Body of pancreas (tissue), 4 donors: ENCODE data around the gene NCLN. TPM values are rescaled to one million over a fixed set of nuclear protein-coding genes. Genes with fewer than 3 reads are reported as not detected.

Experiments used
- ATAC-seq: fragments of 150-250 bp; one replicate; pipeline ENCODE4 v1.9.1; 2016
- DNase-seq, 4 donors: peaks; one replicate each; pipeline ENCODE4 v3.0.0-alpha.2; 2019
- H3K27ac ChIP-seq, 4 donors: fragments of 200-600 bp; sonication (generic); 1 replicate in 3 of 4; 2 replicates in 1 of 4; pipeline versions ENCODE4 v1.5.1 to v1.6.1; 2016 to 2019; ENCODE audit warnings: mild to moderate bottlenecking in 1 of 4, mixed read lengths in 1 of 4, moderate library complexity in 1 of 4
- H3K27me3 ChIP-seq, 2 donors: fragments of 200-600 bp; sonication (generic); one replicate each; pipeline ENCODE4 v1.6.0; 2016; ENCODE audit warnings: mild to moderate bottlenecking in 1 of 2
- H3K36me3 ChIP-seq, 2 donors: fragments of 200-600 bp; sonication (generic); replicated peaks in 1 of 2; 2 replicates each; pipeline ENCODE4 v1.5.1; 2016; ENCODE audit warnings: low read depth in 2 of 2; ENCODE audit not compliant: insufficient read depth in 1 of 2
- H3K4me1 ChIP-seq: fragments of 200-600 bp; sonication (generic); one replicate; pipeline ENCODE4 v1.6.0; 2016
- H3K4me3 ChIP-seq, 2 donors: fragments of 200-600 bp; sonication (generic); 1 replicate in 1 of 2; 2 replicates in 1 of 2; pipeline ENCODE4 v1.5.1; 2016 to 2019
- H3K9me3 ChIP-seq, 3 donors: fragments of 200-600 bp; sonication (generic); 1 replicate in 2 of 3; 2 replicates in 1 of 3; pipeline ENCODE4 v1.5.1; 2016
- POLR2A ChIP-seq, 3 donors: fragments of 450-650 bp; IDR thresholded peaks; one replicate each; pipeline ENCODE4 v1.6.1; 2016; ENCODE audit warnings: antibody characterized with exemption in 3 of 3, mild to moderate bottlenecking in 2 of 3
- WGBS, 2 donors: methylation state at CpG; one replicate each; pipeline ENCODE4 v1.1.5; 2017; 5-methylcytosine and 5-hydroxymethylcytosine counted together
- intact Hi-C: fragments of 100-400 bp; cut with DNase I; formaldehyde crosslinking; loops from one replicate; pipeline ENCODE4 v1.15.1; 2023
- total RNA-seq, 2 donors: library from RNA; depleted of rRNA; stranded (reverse); fragments of >200 nt; gene quantifications; one replicate each; pipeline ENCODE4 v1.1.0, GENCODE V29; 2016
- TF ChIP-seq, protein P1 (sequence below), 7 experiments: fragments of 450-650 bp in 4 of 7; fragments of 200-600 bp in 3 of 7; sonication (generic) in 3 of 7; IDR thresholded peaks; one replicate each; pipeline ENCODE4 v1.5.1; 2016 to 2019; ENCODE audit warnings: antibody characterized with exemption in 7 of 7

NCLN gene
- total RNA-seq, 2 donors from 2014 or later, result 30.6 to 56.0 TPM

- intact Hi-C loops, result no loop called here
- no peaks in the 10 kb centered on the region for H3K36me3 ChIP-seq
- H3K4me3 ChIP-seq, result no peak overlapping the region
- H3K4me1 ChIP-seq, result no peaks in the 10 kb centered on the region
- H3K27ac ChIP-seq, result no peak overlapping the region
- no peak for ATAC-seq
- DNase-seq, result no peak
- H3K9me3 ChIP-seq, result no peaks in the 10 kb centered on the region
- no peaks in the 10 kb centered on the region for H3K27me3 ChIP-seq
- TF ChIP-seq, protein P1, sequence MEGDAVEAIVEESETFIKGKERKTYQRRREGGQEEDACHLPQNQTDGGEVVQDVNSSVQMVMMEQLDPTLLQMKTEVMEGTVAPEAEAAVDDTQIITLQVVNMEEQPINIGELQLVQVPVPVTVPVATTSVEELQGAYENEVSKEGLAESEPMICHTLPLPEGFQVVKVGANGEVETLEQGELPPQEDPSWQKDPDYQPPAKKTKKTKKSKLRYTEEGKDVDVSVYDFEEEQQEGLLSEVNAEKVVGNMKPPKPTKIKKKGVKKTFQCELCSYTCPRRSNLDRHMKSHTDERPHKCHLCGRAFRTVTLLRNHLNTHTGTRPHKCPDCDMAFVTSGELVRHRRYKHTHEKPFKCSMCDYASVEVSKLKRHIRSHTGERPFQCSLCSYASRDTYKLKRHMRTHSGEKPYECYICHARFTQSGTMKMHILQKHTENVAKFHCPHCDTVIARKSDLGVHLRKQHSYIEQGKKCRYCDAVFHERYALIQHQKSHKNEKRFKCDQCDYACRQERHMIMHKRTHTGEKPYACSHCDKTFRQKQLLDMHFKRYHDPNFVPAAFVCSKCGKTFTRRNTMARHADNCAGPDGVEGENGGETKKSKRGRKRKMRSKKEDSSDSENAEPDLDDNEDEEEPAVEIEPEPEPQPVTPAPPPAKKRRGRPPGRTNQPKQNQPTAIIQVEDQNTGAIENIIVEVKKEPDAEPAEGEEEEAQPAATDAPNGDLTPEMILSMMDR (IDR thresholded peaks at IDR 0.05), result no peak
- no peak for TF ChIP-seq POLR2A (IDR thresholded peaks at IDR 0.05)
Measured at GRCh38 chr19:3254520-3254919, 68.8 kb downstream of the NCLN start.

DNA sequence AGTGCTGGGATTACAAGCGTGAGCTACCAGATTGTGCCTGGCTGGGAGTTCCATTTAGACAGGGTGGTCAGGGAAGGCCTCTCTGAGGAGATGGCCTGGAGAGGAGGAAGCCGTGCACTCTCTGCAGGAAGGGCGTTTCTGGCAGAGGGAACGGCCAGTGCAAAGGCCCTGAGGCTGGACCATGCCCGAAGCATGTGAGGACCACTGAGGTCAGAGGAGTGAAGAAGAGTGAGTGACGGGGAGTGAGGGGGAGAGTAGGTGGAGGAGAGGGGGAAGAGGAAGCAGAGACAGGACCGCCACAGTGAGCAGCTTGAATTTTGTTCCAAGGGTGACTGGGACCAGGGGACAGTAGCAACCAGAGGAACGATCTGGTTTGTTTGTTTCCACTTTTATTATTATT, 71.3 kb downstream of the NCLN start:
- intact Hi-C loops, result no loop called here
- TF ChIP-seq, protein P1 (IDR thresholded peaks at IDR 0.05), result no peak
- TF ChIP-seq POLR2A (IDR thresholded peaks at IDR 0.05), result no peak
- no peak for DNase-seq
- no peaks in the 10 kb centered on the region for H3K4me1 ChIP-seq
- no peaks in the 10 kb centered on the region for H3K27me3 ChIP-seq
- no peak overlapping the region for H3K4me3 ChIP-seq
- no peak overlapping the region for H3K27ac ChIP-seq
- no peaks in the 10 kb centered on the region for H3K36me3 ChIP-seq
- 75 to 83% methylated on average over 8 of the region's 8 CpGs for WGBS, 2 donors
- no peaks in the 10 kb centered on the region for H3K9me3 ChIP-seq
- ATAC-seq, result no peak

Other genes with a start within 250 kb of the NCLN start
- gene ZNF77, start 241.0 kb upstream of the NCLN start, total RNA-seq, result 1 to 10 TPM; 3.3 to 6.2 TPM
- gene TLE6, start 208.4 kb upstream of the NCLN start, total RNA-seq, result under 1 TPM in 1 of 2 donors, not detected in 1; 0.33 TPM
- gene TLE2, start 156.7 kb upstream of the NCLN start, total RNA-seq, result 10 to 100 TPM; 34.5 to 45.2 TPM
- gene TLE5, start 123.4 kb upstream of the NCLN start, total RNA-seq, result 100 to 1,000 TPM; 166 to 254 TPM
- 10 to 100 TPM; 27.2 to 37.2 TPM for gene GNA11, start 91.6 kb upstream of the NCLN start, total RNA-seq
- 1 to 10 TPM; 1.6 to 2.6 TPM for gene GNA15, start 49.9 kb upstream of the NCLN start, total RNA-seq
- gene S1PR4, start 7.2 kb upstream of the NCLN start, total RNA-seq, result 1 to 10 TPM; 1.8 to 3.3 TPM
- gene CELF5, start 38.7 kb downstream of the NCLN start, total RNA-seq, result under 1 TPM in 1 of 2 donors, not detected in 1; 0.33 TPM
- gene NFIC, start 180.7 kb downstream of the NCLN start, total RNA-seq, result 100 to 1,000 TPM; 178 to 186 TPM